ENCODE measurements around the gene MAGI1.
"Not testable (repeated sequence)": the region's sequence is repeated elsewhere in the genome, so short reads cannot be mapped to it uniquely, and the experiment has no call there.

The MAGI1 gene

GRCh38 chr3:66038384-66038725 lies 363 bp downstream of the MAGI1 start:
- DNase-seq = no peak

DNA sequence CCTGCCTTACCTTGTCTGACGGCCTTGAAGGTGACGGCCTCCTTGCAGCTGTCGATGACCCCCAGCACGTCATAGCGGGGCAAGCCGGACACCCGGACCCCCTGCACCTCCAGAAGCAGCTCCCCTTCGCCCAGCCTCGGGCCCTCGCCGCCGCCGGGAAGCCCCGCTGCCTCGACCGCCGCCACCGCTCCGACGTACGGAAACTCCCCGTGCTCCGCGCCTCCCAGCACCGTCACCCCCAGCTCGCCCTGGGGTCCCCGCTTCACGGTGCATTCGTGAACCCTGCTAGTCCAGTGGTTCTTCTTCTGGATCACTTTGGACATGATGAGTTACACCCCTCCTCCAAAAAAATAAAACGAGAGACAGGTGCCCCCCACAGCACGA lies 740 bp downstream of the MAGI1 start:
- DNase-seq = no peak

GRCh38 chr3:66037330-66037985 lies 1.3 kb downstream of the MAGI1 start:
- no peak for DNase-seq

DNA sequence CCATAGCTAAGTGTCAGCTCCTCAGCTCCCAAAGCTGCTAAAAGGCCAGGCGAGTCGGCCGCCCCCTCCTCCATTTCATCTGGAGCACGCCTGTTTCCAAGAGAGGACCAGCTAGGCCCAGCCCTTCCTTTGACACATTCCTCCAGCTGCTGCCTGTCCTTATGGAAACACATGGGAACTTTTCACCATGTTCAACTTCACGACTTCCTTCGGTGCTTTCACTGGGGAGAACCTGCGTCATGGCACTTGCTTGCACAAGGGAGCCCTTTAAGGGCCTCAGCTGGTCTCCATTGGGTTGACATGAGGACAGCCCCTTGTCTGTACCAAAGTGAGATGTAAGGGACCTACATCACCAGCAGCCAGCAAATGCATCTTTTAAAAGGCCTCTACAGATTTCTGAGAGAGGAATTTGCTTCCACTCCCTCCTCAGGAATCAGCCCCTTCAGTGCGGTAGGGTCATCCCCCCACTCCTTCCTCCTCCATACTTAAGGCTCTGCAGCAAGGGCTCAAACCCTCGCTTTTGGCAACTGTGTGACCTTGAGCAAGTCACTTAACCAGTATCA lies 2.1 kb downstream of the MAGI1 start:
- no peak for DNase-seq

GRCh38 chr3:66035763-66036477 lies 2.8 kb downstream of the MAGI1 start:
- no peak for DNase-seq

DNA sequence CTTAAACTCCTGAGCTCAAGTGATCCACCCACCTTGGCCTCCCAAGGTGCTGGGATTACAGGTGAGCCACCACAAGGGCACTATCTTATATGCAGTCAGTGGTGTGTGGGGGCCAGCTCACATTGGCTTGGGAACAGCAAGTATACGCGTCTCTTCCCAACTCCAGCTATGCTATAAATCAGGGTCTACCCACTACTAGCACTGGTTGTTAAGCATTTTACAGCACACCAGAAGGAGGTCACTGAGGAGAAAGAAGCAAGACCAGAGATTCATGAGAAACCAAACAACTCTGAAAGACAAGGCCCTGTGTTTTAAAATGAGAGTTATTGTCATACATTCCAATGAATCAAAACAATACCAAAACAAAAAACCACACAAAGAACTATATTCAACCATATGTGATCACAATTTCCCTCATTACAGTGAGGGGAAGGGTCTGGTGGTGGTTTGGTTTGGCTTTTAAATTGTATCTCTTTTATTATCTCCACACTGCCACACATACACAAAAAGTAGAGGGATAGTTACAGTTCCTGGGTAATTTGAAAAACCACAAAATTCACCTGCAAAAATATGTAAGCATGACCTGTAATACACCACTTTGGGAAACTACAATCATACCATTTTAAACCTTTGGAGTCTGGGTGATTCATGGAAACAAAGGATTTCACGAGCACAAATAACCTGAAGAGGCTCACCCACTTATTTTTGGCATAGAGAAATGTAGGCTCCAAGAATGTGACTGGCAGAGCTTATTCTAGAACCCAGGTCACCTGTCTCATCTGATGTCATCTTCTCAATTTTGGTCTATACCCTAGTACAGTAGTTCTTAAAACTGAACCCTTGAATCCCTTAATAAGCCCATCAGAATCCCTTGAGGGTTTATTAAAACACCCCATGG lies 5.2 kb downstream of the MAGI1 start:
- DNase-seq = no peak

- no peak for DNase-seq
These were observed 7.5 kb downstream of the MAGI1 start for GRCh38 chr3:66031102-66031698.

DNA sequence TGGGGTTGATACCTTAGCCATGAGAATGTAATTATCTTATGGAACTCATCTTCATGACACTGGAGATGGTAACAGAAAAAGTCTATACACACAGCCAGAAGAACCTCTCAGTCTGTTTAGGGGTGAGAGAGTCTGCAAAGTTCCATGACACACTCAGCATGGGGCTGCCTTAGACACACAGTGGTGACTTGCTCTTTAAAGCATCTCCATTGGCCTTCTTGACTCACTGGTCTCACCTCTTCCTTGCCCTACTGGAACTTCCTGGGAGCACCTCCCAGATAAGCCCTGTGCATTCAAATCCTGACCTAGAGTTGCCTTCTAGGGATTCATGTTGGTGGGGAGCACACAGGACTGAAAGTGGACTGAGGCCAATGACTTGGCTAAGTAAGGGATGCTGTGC lies 9.3 kb downstream of the MAGI1 start:
- DNase-seq = no peak

DNA sequence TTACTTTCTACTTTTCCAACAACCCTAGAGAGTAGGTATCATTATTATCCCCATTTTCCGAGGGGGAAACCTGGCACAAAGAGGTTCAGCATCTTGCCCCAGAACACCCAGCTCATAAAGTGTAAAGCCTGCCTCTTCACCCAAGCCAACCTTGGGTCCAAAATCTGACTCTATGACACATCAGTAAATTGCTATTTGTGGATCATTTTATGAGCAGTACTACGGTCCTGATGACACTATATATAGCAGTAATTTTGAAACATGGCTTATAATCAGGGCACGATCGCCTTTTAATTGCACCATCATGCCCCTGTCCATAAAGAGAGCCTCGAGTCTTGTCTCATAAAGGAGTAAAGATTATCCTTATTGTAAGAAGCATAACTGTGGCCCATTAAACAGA lies 9.7 kb downstream of the MAGI1 start:
- DNase-seq = no peak

GRCh38 chr3:66028457-66028856 lies 10.3 kb downstream of the MAGI1 start:
- no peak for DNase-seq

DNA sequence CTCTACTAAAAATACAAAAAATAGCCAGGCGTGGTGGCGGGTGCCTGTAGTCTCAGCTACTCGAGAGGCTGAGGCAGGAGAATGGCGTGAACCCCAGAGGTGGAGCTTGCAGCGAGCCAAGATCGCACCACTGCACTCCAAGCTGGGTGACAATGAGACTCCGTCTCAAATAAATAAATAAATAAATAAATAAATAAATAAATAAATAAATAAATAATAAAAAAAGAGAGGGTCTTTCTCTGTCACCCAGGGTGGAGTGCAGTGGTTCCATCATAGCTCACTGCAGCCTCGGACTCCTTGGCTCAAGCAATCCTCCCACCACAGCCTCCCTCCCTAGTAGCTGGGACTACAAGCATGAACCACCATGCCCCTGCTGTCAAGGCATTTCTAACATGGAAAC lies 11.6 kb downstream of the MAGI1 start:
- DNase-seq = not testable (repeated sequence)

DNA sequence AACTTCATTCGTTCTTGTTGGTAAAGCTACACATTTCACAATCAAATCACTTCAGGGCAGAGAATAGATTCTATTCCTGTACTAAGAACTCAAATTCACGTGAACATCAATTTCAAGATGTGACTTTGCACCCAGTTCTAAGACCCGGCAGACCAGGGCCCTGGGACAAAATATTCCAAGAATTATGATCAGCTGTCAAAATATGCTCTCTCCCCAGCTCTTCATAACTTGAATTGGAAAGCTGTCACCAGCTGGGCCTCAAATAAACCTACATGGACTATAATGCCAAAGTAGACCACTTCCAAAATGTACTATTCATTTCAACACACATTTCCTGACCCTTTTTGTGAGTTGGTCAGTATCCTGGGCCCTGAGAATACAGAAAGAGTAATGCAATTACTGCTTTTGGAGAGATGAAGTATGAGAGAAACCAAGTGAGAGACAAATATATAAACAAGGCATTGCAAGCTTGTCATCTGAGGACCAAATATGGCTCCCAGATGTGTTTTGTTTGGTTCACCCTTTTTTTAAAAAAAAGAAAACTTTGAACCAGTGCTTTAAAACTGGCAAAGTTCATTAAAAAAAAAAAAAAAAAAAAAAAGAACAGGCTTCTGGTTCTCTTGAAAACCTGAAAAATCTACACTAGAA lies 14.9 kb downstream of the MAGI1 start:
- no peak for DNase-seq

DNA sequence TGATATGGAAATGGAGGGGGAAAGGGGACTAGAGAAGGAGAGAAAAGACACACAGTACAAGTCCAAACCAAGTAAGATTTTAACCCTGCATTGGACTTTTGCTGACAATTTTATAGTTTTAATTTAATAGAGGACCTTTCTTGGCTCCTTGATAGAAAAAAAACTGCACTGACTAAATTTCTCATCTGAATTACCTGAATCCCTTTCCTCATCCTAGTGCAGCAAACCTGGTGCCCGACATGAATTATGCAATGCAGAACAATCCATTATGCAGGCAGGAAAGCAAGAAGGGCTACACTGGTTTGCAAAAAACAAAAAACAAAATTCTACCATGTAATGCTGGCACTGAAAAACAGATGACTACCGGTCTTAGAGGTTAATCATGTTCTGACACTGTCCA lies 15.5 kb downstream of the MAGI1 start:
- no peak for DNase-seq

GRCh38 chr3:66021731-66022131 lies 17.0 kb downstream of the MAGI1 start:
- DNase-seq = no peak

DNA sequence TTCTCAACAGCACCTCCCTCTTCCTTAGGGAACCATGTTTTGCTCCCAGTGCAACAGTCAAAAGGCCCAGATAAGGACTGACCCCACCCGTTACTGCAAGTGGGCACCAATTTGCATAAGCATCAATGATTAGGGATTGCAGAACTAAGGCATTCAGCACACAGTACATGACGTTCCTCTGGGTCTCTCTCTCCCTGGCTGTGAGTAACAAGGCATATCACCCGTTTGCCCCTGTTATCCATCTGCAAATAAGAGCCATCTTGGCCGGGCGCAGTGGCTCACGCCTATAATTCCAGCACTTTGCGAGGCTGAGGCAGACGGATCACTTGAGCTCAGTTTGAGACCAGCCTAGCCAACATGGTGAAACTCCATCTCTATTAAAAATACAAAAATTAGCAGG lies 18.8 kb downstream of the MAGI1 start:
- no peak for DNase-seq

DNA sequence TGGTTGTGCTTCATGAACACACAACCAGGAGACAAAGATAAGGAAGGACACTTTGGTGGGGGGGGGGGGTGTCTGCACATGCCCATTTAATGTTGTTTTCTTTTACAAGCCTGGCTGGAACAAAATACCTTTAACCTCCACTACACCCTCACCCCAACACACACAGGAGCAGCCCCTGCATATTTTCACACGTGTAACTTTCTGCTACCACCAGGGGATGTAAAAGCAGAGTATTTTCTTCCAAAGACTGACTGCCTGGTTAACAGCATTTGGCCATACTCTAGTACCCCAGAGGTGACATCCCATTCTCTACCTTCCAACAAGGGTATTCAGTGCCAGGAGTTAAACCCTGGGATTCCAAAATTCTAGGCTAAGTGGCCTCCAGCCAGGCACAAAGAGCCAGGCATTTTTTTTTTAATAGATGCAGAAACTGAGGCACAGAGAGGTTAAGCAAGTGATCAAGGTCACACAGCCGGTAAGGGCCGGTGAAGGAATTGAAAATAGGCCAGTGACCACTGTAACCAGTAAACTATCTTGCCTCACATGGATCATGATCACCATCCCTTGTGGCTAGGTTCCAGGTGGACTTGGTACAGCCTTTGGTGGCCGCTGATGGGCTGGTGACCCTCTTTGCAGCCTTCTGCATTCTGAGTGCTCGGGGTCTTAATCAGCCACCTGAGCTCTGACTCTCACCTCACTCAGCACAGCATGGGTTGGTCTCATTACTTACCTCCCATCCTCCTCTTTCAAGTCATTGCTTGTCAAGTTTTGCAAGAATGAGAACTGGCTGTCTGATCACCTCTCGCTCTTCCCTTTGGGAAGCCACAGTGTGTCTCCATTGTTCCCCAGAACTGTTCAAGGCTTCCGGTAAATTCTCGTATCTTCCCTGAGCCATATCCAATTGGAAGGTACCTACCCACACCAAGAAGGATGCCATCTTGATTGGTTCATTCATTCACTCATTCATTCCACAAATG lies 20.4 kb downstream of the MAGI1 start:
- no peak for DNase-seq

DNA sequence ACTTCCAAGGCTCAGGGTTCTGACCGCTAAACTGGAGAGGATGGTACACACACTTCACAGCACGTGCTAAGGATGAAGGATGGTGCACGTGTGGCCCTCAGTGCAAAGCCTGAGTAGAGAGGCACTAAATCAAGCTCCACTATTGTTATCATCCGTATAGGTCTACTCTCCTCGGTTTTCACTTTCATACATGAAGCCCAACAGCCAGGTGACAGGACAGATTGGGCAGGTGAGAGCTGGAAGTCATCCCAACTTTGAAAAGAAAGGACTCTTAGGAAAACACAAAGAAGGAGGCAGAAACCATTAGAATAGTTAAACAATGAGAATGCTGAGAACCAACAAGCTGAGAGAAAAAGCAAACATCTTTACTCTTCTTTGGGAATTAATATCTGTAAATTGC lies 21.1 kb downstream of the MAGI1 start:
- DNase-seq = no peak

GRCh38 chr3:66017084-66017483 lies 21.6 kb downstream of the MAGI1 start:
- no peak for DNase-seq

- no peak for DNase-seq
These were observed 22.9 kb downstream of the MAGI1 start for GRCh38 chr3:66015841-66016240.

DNA sequence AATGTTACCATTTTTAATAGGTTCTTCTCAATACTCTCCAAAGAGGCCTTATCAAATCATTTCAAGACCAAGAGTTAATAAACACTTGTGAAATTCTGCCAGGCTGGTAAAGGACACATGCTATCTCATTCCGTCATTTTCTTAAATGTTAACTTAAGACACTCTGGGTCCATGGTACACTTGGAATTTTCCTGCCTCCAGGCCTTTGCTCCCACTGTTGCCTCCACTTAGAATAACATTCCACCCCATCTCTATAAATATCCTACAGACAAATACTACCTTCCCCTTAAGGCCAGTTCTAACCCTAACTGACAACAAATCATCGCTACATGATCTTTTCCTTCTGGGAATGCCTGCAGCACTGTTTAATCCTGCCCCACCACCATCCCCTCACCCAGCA lies 24.1 kb downstream of the MAGI1 start:
- DNase-seq = no peak

DNA sequence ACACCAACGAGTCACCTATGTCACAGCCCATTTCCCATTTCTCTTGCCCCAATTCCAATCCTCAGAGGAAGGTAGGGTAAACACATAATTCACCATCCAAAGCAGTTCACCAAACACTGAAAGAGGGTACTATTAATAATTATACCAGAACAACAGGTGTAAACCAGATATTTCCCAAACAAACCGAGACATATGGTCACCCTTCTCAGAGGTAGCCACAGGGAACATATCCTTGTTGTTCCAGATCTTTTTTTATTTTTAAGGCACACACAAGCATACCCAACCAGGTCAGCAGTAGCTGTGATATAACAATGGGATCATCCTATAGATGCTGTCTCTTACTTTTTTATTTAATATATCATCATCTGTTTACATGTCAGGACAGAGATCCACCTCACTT lies 24.7 kb downstream of the MAGI1 start:
- DNase-seq = no peak

DNA sequence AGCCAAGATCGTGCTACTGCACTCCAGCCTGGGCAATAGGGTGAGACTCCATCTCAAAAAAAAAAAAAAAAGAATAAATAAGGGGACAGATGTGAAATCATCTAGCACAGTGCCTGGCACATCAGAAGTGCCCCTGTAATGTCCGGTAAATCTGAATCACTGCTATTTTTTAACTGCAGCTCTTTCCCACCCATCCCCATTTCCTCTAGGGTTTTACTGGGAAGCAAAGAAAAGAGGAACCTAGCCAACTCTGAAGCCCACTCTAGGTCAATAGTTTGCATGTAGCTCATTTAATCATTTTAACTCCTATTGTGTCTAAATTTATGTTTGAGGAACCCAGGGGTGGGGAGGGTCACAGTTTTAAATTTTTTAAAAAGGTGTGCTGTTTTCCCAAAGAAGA lies 26.0 kb downstream of the MAGI1 start:
- DNase-seq = no peak

Measured in DMS79 (cell line).